NCI-H748 treated with DMSO at 0.1 percent for 48 hours (cell line): ENCODE data around the gene GRIN1.
A peak's percentile ranks its signal among the peaks of the same experiment; 100 is the strongest.

Experiments
- DNase-seq: peaks from one replicate; lab custom pipeline; 2025; lab: John Stamatoyannopoulos, UW

Gene GRIN1

DNA sequence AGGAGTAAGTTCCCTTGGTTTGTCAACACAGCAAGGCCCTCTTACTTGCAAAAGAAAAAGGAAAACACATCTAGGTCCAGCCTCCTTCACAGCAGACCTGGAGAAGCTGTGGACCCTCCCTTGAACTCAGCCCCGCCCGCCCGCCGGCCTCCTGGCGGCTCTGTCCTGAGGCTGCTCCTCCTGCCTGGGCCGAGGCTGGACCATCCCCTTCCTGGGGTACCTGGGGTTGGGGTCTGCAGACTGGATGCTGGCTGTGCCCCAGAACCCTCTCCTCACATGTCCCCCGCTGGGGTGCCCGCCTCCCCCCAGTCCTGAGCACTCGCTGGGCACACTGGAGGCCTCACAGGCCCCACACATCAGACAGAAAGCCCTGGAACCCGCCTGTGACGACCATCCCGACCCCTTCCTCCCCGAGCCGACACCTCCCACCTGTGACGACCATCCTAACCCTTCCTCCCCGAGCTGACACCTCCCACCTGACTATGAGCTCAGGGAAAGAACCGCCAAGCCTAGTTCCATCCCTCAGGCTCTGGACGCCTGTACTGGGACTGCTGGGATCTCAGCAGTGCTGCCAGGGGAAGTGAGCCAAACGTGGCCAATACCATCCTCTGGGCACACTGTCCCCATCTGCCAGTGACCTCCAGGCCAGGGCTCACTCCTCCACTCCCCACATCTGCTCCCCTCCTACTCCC, 40.1 kb downstream of the GRIN1 start:
- DNase-seq = no peak

DNA sequence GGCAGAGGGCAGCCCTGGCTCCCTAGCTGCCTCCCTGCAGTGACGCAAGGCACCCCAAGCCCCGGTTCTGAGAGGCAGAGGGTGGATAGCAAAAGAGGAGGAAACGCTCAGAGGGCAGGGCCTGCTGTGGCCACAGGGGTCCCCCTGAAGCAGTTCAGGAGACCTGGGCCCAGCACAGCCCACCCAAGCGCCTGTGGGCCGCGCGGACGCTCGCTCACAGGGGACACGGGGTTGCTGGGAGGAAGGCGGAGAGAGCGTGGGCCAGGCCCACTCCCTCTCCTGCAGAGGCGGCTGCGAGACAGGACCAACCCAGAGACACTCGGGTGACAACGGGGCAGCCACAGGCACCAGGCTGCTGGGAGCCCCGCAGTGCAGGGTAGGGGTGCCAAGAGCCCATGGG, 40.8 kb downstream of the GRIN1 start:
- no peak for DNase-seq

DNA sequence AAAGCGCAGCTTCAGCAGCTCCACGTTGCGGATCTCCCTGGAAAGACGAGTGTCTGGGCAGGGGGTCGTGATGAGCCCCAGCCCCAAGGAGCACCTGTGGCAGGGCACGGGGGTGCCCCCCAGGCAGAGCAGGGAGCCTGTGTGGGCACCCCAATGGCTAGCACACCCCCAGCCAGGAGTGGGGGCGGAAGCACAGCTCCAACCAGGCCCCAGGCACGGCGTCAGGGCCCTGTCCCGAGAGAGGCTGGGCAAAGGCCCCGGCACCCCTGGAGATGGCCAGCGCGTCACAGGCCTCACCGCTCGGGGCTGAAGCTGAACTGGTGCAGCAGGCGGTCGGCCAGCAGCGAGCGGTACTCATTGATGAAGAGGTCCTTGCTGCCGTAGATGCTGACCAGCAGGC, 41.5 kb downstream of the GRIN1 start:
- no peak for DNase-seq

DNA sequence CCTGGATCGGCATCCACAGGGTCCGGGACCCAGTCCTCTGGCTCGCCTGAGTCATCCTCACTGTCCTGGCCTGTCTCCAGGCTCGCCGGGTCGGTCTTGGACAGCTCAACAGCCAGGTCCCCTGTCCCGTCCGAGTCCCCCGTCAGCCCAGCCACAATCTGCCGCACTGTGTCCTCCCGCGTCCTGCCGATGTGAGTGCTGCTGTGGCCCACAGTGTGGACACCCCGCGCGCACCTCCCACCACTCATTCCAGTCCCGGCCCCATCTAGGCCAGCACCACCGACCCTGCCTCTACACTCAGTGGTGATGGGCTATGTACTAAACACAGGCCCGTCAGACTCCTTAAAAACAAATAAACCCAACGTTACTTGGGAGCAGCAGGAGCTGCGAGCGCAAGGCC, 42.7 kb downstream of the GRIN1 start:
- DNase-seq = no peak

DNA sequence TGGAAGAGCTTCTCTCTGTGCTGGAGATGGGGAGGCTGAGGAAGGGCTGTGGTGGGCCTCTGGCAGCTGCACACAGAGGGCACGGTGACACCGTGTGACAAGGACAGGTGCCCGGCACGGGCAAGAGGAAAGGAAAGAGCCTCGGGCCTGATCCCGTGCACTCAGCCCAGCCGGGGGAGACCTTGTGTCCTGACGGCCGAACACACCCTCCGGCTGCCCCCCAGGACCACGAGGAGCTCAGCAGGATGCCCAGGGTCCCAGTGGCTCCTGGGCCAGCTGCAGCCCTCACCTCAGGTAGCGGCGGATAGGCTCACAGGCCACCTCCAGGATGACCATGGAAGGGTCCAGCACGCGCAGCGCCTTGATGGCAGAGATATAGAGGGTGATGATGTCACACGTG, 43.9 kb downstream of the GRIN1 start:
- no peak for DNase-seq

DNA sequence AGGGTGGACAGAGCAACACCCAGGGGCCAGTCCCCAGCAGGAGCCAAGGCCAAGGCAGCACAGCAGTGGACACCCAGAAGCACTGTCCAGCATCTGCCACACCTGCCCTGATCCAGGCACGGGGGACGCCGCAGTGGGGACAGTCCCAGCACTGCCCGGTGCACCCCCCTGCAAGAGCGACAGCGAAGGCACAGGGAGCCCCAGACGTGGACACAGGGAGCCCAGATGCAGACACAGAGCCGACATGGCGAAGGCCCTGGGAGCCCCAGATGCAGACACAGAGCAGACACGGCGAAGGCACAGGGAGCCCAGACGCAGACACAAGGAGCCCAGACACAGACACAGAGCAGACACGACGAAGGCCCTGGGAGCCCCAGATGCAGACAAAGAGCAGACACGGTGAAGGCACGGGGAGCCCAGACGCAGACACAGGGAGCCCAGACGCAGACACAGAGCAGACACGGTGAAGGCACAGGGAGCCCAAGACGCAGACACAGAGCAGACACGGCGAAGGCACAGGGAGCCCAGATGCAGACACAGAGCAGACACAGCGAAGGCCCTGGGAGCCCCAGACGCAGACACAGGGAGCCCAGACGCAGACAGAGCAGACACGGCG, 45.1 kb downstream of the GRIN1 start:
- DNase-seq = no peak

DNA sequence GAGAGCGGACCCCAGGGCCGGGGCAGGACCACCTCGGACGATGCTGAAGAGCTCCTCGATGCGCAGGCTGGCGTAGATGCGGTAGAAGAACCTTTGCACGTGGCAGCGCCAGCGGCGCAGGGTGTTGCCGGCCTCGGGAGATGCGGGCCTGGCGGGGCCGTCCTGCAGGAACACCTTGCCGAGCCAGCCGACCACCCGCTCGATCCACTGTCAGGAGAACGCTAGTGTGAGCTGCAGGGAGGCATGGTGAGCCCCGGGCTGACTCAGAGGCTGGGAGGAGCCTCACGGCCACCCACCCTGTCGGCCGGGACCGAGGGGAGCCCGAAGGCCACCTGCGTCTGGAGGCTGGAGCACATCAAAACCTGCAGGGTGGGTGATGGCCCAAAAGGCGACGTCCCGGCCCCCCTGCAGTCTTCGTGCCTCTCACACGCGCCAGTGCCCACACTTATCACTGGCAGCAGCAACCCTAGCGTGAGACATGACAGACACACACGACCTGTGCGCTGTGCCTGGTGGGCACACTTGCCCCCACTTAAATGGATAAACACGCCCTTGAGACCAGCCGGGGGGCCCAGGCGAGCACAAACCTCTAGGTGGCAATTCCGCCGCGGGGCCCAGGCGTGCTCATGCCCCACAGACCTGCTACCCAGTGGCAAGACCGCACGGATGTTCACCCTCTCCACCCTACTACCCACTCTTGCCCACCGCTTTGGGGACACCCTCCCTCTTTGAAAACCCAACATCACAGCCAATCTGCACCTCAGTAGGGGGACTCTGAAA, 46.1 kb downstream of the GRIN1 start:
- no peak for DNase-seq

DNA sequence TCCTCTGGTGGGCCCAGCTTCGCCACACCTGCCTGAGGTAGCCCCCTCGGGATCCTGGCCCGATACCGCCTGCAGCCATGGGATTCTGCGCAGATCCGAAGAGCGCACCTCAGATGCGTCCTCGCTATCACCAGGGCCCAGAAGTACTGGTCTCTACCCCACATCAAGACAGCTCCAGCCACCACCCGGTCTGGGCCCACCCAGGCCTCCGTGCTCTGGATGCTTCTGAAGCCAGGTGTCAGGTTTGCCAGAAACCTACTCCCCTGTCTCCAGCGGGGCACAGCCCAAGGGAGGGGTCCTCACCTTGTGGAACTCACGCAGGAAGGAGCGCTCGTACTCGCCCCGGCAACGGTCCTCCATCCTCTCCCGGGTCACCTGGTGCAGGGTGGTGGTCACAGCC, 47.0 kb downstream of the GRIN1 start:
- DNase-seq = no peak

DNA sequence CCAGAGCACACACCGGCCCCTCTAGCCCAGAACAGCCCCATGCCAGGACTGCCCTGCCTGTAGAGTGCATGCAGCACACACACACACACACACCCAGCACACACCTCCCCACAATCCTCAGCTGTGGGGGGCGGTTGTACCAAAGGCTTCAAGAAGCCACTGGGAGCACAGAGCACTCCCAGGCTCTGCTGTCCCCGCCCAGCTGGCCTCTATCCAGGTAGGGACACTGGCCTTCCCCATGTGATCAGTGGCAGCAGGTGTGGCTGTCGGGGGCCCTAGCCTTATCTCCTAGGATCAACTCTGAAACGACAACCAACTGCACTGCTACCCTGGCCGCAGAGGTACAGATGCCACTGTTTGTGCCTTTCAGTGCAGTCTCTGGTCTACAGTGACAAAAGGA, 47.4 kb downstream of the GRIN1 start:
- DNase-seq = no peak

DNA sequence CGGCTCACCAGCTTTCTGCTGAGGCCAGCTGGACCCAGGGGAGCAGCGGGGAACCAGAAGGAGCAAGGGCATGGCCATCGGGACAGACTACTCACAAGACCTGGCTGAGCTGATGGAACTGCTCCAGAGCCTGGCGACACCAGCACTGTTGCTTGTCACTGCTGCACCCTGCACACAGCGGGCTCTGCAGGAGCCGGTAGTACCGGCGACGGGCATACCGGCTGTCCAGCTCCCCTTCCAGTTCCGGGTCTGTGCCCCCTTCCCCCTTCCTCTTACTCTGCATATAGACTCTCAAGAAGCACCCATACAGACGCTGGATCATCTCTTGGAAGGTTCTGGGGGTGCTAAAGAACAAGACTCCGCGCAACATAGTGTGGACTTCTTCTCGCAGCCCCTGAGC, 48.4 kb downstream of the GRIN1 start:
- DNase-seq = no peak

DNA sequence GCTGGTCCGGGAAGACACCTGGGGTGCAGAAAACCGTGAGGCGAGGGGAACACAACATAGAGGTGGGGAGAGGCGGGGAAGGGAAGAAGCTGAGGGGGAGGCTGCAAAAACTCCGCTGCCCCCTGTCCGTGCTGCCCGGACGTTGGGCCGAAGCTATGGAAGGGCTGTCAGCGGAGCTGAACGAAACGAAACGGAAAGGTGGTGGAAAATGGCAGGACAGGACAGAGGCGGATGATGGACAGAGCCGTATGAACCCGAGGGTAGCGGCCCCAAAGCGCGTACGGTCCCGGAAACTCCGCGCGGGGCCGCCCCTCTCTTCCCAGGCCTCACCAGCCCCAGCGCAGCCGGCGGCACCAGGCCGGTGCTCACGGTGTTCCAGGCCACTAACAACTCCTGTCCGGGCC, 49.1 kb downstream of the GRIN1 start:
- DNase-seq = no peak

DNA sequence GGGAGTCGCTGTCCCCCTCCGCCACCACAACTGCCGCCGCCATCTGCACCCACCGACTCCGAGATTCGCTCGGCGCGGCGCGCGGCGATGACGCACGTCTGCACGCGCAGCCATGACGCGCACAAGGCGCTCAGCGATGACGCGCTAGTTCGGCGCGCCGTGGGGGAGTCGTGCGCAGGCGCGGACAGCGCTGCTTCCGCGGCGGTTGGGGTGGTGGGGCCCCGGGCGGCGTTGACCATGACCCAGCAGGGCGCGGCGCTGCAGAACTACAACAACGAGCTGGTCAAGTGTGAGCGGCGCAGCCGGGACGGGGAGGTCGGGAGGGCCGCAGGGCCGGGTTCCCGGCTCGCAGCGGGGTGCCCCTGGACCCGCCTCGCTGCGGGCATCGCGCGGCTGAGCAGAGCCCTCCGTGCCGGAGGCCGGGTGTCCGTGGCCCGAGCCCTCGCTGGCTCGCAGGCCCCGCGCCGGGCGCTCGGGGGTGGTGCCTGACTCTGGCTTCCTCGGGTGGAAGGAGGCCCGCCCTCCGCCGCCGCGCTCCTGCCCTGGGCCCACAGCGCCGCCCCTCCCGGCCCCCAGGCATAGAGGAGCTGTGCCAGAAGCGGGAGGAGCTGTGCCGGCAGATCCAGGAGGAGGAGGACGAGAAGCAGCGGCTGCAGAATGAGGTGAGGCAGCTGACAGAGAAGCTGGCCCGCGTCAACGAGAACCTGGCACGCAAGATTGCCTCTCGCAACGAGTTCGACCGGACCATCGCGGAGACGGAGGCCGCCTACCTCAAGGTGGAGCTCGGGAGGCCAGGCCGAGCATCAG, 49.7 kb downstream of the GRIN1 start, which contains the start of the genes ANAPC2 and SSNA1:
Gene ANAPC2, minus strand, starts transcription at position 71 of the 807 bp plus-strand sequence. Its CDS starts 28 bp downstream, at position 43.
Gene SSNA1, plus strand, starts transcription at position 187 of the 807 bp plus-strand sequence. Its CDS starts 51 bp downstream, at position 238.
- DNase-seq = peak; percentile 87

DNA sequence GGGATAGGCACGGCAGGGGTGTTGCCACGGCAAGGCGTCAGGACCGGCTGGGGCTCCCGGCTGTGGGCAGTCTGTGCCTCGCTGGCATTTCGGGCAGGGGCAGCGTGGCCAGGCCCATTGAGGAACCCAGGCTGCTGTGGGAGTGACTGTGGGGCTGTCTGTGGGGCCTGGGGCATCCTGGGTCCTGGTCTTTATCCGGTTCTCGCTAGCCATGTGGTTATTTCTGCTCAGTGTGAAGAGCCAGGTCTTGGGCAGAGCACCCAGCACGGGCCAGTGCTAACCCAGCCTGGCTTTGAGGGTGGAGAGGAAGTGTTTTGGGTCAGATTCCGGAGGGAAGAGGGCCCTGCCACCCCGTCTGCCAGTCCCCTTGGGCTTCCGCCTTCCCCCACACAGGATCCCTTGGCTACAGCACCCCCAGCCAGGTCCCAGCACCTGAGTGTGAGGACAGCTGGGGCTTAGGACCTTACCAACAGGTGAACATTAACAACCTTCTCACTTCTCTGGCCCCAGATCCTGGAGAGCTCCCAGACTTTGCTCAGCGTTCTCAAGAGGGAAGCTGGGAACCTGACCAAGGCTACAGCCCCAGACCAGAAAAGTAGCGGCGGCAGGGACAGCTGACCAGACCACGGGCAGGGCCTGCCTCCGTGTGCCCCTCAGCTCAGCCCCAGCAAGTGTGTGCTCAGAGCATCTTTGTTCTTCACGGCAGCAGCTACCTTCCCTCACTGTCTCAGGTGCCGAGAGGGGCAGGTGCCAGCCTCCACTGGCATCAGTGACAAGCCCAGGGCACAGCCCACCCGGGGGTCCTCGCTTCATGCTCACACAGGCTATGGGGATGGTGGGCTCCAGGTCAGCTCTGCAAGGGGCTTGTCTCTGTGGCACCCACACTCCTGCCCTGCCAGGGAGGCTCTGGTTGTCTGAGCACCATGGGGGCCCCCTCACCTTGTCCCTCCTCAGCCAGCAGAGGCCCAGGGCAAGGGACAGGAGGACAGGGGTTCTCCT, 50.6 kb downstream of the GRIN1 start:
- DNase-seq = no peak

DNA sequence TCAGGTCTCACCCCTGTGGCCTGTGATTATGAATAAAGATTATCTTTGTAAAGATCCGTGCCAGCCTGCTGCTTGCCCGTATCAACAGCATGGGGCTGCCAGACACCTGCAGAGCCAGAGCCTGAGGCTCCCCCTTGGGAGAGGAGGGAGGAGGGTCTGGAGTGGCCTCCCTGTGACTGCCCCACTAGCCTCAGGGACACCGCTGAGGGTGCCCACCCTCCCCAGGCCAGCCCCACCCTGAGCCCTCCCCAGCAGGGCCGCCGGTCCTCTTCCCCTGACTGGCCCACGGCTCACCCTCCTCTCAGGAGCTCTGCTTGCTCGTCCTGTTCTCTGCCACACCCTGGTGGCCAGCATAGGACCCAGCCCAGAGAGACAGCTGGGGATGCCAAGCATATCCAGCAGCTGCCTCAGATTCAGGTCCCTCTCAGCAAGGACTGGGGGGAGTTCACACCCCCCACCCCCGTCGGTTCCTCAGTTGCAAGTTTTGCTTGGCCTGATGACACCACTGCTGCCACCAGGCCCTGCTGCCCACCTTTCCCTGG, 51.4 kb downstream of the GRIN1 start:
- no peak for DNase-seq

DNA sequence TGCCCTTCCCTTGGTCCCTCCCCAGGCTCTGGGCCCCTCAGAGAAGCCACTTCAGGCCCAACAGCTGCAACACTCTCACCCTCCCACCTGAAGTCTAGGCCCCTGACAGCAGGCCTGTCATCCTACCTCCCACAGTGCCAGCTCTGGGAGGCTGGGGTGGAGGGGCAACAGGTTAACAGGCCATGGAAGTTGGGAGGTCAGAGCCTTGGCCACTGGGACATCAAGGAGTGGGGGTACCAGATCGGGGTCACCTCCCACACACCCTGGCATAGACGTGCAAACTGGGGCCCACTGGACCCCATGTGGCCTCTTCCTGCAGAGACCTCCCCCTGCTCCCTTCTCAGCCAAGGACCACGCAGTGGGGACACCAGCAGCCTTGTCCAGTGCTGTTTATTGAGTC, 52.3 kb downstream of the GRIN1 start:
- DNase-seq = no peak

DNA sequence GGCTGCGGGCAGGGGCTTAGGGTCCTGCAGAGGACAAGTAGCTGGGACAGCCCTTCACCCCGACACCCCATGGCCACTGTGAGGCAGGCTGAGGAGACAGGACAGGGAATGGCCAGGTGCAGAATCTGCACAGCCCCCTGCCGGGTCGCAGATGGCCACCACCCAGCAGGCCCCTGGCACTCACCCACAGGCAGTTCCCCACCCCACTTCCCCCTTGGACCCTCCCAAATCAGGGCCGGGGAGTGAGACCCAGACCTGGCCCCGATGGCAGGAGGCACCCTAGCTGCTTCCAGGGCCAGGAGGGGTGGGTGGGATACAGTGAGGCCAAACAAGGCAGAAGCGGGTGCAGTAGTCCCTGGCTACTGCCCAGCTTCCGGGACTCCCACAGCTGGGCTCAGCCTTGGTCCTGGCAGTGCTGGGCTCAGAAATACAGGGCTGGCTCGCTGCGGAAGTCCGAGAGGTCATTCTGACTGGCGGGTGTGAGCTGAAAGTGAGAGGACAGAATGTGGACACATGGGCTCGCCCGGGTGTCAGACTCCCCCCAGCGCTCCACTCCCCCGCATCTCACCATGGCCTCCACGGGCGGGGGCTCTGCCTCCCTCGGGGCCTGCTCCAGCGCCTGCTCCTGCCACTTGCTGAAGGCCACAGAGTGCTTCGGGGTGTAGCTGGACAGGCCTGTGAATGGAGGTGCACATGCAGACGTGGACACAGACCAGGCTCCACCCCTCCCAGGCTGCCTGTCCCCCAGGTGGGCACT, 52.9 kb downstream of the GRIN1 start:
- no peak for DNase-seq

DNA sequence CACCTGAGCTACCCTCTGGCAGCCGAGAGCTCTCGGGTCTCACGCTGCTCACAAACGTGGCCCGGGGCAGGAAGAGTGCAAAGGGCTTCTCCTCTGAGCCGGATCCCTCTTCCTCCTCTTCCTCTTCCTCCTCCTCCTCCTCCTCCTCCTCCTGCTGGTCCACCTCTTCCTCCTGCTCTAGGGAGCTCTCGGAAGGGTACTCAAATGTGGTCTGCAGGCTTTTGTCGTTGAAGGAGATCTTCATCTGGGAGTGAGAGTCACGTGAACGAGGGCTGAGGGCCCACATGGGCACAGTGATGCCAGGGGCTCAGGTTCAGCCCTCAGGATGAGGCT, 53.5 kb downstream of the GRIN1 start:
- DNase-seq = no peak

DNA sequence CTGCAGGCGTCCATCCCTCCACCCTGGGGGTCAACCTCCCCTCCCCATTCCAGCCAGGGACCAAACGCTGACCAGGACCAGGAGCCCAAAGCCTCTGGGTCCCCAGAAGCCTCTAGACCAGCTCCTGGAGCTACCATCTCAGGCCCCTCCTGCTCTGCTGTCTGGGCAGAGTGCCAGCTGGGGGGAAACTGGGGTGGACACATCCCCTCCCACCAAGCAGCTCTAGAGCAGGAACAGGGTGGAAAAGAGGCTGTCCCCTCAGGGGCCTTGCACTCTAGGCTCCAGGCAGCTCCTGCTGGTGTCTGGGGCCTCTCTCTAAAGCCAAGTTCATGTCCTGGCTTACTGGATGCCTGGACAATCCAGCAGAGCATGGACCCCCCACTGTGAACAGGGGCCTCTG, 53.9 kb downstream of the GRIN1 start:
- no peak for DNase-seq

DNA sequence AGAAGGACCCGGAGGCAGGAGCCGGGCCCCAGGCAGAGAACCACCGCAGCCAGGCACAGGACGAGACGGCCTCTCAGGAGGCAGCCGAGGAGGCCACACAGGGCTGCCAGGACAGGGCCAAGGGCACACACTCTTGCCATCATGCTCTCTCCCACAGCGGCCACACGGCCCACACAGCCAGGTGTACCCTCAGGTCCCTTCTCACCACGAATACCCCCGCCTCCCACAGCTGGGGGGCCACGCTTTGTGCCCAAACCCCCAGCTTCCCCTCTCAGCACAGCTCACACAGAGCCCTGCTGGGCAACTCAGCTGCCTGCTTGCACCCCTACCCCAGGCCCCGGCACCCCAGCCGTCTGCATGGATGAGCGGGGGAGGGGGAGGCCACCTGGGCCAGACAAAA, 54.8 kb downstream of the GRIN1 start:
- DNase-seq = no peak

DNA sequence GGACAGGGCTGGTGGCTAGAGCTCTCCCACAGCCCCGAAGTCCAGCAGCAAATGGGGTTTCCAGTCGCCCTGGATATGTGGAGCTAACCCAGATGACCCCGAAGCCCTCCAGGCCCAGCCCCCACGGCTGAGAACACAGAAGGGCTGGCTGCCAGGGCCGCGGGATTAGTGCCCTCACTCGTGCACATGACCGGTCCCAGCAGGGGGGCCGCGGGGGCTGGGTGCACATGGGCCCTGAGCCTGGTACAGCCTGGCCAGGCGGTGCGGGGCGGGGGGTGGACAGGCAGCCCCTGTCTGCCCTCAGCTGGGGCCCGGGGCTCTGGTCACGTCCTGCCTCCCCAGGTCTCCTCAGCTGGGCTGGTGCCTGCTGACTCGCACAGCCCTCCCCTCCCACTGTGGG, 55.4 kb downstream of the GRIN1 start:
- no peak for DNase-seq
